HepG2 (cell line): ENCODE results near the gene AGPAT3. TPM values are rescaled to one million over a fixed set of nuclear protein-coding genes. Genes with fewer than 3 reads are reported as not detected.

ENCODE experiments used
- GFI1 ChIP-seq: sonication (generic); formaldehyde crosslinking; IDR thresholded peaks from 2 replicates; pipeline ENCODE4 v1.5.0; 2020; ENCODE audit warnings: missing genetic modification reagents, mild to moderate bottlenecking, borderline replicate concordance
- HCFC1 ChIP-seq: fragments of 150-350 bp; IDR thresholded peaks from 2 replicates; pipeline ENCODE4 v1.6.1; 2014; ENCODE audit warnings: low read depth, low read length
- HMG20A ChIP-seq: IDR thresholded peaks from 2 replicates; pipeline ENCODE4 v1.6.1; 2016; ENCODE audit warnings: borderline replicate concordance
- KLF13 ChIP-seq: sonication (generic); formaldehyde crosslinking; IDR thresholded peaks from 2 replicates; pipeline ENCODE4 v1.4.0; 2020; ENCODE audit warnings: mild to moderate bottlenecking, missing genetic modification reagents
- MED1 ChIP-seq: sonication (generic); formaldehyde crosslinking; IDR thresholded peaks from 2 replicates; pipeline ENCODE4 v1.4.0; 2020; ENCODE audit warnings: missing genetic modification reagents
- MTA1 ChIP-seq: sonication (generic); formaldehyde crosslinking; IDR thresholded peaks from 2 replicates; pipeline ENCODE4 v1.4.0; 2020; ENCODE audit warnings: missing genetic modification reagents, mild to moderate bottlenecking, borderline replicate concordance
- MXI1 ChIP-seq: IDR thresholded peaks from 3 replicates; pipeline ENCODE4 v1.6.1; 2012; ENCODE audit warnings: low read depth, low read length, inconsistent platforms, borderline replicate concordance
- MYNN ChIP-seq: sonication (generic); formaldehyde crosslinking; IDR thresholded peaks from 2 replicates; pipeline ENCODE4 v1.4.0; 2020; ENCODE audit warnings: mild to moderate bottlenecking, low read depth, missing genetic modification reagents
- NFE2L1 ChIP-seq: sonication (generic); formaldehyde crosslinking; IDR thresholded peaks from 2 replicates; pipeline ENCODE4 v1.4.0; 2020; ENCODE audit warnings: missing genetic modification reagents, mild to moderate bottlenecking, borderline replicate concordance
- PHF21A ChIP-seq: sonication (generic); formaldehyde crosslinking; IDR thresholded peaks from 2 replicates; pipeline ENCODE4 v1.5.0; 2020; ENCODE audit warnings: mild to moderate bottlenecking, missing genetic modification reagents
- RBFOX2 ChIP-seq: fragments of 200-400 bp; formaldehyde crosslinking; IDR thresholded peaks from 2 replicates; pipeline ENCODE4 v1.6.1; 2017; ENCODE audit warnings: low read depth, mild to moderate bottlenecking, low read length
- SAP130 ChIP-seq: IDR thresholded peaks from 2 replicates; pipeline ENCODE4 v1.6.1; 2016; ENCODE audit warnings: low read depth
- SKI ChIP-seq: fragments of 450-650 bp; IDR thresholded peaks from one replicate; pipeline ENCODE4 v1.6.1; 2018; ENCODE audit warnings: mild to moderate bottlenecking; ENCODE audit not compliant: partially characterized antibody
- SMARCE1 ChIP-seq: fragments of 450-650 bp; IDR thresholded peaks from 2 replicates; pipeline ENCODE4 v1.6.1; 2017; ENCODE audit warnings: borderline replicate concordance
- TARDBP ChIP-seq: sonication (generic); formaldehyde crosslinking; IDR thresholded peaks from 2 replicates; pipeline ENCODE4 v1.8.0; 2022; ENCODE audit warnings: mild to moderate bottlenecking, missing genetic modification reagents
- ZMAT3 ChIP-seq: sonication (generic); formaldehyde crosslinking; conservative IDR thresholded peaks from 2 replicates; pipeline ENCODE4 v1.7.0; 2021; ENCODE audit warnings: missing genetic modification reagents
- ZNF235 ChIP-seq: sonication (generic); formaldehyde crosslinking; IDR thresholded peaks from 2 replicates; pipeline ENCODE4 v1.8.1; 2023; ENCODE audit warnings: mild to moderate bottlenecking, missing genetic modification reagents, borderline replicate concordance
- ZNF251 ChIP-seq: sonication (generic); formaldehyde crosslinking; IDR thresholded peaks from 2 replicates; pipeline ENCODE4 v1.9.0; 2021; ENCODE audit warnings: mild to moderate bottlenecking, missing genetic modification reagents
- ZNF605 ChIP-seq: sonication (generic); formaldehyde crosslinking; IDR thresholded peaks from 2 replicates; pipeline ENCODE4 v1.8.0; 2022; ENCODE audit warnings: mild to moderate bottlenecking, missing genetic modification reagents
- ZNF678 ChIP-seq: sonication (generic); formaldehyde crosslinking; IDR thresholded peaks from 2 replicates; pipeline ENCODE4 v1.4.0; 2020; ENCODE audit warnings: mild to moderate bottlenecking, missing genetic modification reagents
- ZNF768 ChIP-seq: sonication (generic); formaldehyde crosslinking; IDR thresholded peaks from 2 replicates; pipeline ENCODE4 v1.4.0; 2020; ENCODE audit warnings: missing genetic modification reagents
- ZNF777 ChIP-seq: sonication (generic); formaldehyde crosslinking; IDR thresholded peaks from 2 replicates; pipeline ENCODE4 v1.4.0; 2020; ENCODE audit warnings: missing genetic modification reagents
- polyA plus RNA-seq, 8 experiments: library from polyadenylated mRNA; depleted of rRNA in 3 of 8; stranded (reverse) in 7 of 8; unstranded in 1 of 8; fragments of >200 nt; fragmentation: Illumina TruSeq in 4 of 8; extraction: Trizol in 4 of 8; gene quantifications; 2 replicates each; pipeline versions ENCODE4 v1.2.1 to v1.2.3, GENCODE V29; 2011 to 2016; ENCODE audit warnings: low read depth in 4 of 8, missing spikeins in 1 of 8, mixed read lengths in 1 of 8; ENCODE audit not compliant: insufficient read depth in 1 of 8
- total RNA-seq, 5 experiments: library from RNA; depleted of rRNA; stranded (reverse); fragments of >200 nt; fragmentation: Illumina TruSeq; extraction: Trizol; gene quantifications; 2 replicates each; pipeline ENCODE4 v1.2.3, GENCODE V29; 2016; ENCODE audit warnings: low read depth in 1 of 5
- TF ChIP-seq, protein P1 (sequence below), 2 experiments: sonication (generic) in 1 of 2; formaldehyde crosslinking in 1 of 2; IDR thresholded peaks; 2 replicates each; pipeline versions ENCODE4 v1.4.0 to v1.6.1; 2016 to 2020; ENCODE audit warnings: borderline replicate concordance in 1 of 2, low read depth in 1 of 2, mild to moderate bottlenecking in 1 of 2, missing genetic modification reagents in 1 of 2
- TF ChIP-seq, protein P2 (sequence below): sonication (generic); formaldehyde crosslinking; conservative IDR thresholded peaks from 2 replicates; pipeline ENCODE4 v1.8.1; 2023; ENCODE audit warnings: missing genetic modification reagents

The AGPAT3 gene
- total and polyA plus RNA-seq, 2 of the 13 experiments (the other 11 are each of a cell fraction or from before 2014, with no cell fraction given), result 32.2 to 54.4 TPM

GRCh38 chr21:43864313-43864961, 586 bp upstream of the AGPAT3 start (continued):
- no peak for TF ChIP-seq ZNF251
- no peak for TF ChIP-seq MYNN (CRISPR knock-in tag)
- TF ChIP-seq KLF13 (CRISPR knock-in tag), result no peak
- peak; percentile 29; the same call in 1 of the 2 replicates for TF ChIP-seq GFI1
- TF ChIP-seq MXI1, result no peak; the same call in 2 of the 3 replicates
- TF ChIP-seq TARDBP (CRISPR knock-in tag), result no peak
- TF ChIP-seq ZMAT3 (CRISPR knock-in tag), result no peak
- TF ChIP-seq ZNF777 (CRISPR knock-in tag), result peak; percentile 30; the same call in 1 of the 2 replicates
- TF ChIP-seq PHF21A (CRISPR knock-in tag), result peak; percentile 49; the same call in 1 of the 2 replicates
- no peak for TF ChIP-seq ZNF235 (CRISPR knock-in tag)
- TF ChIP-seq HMG20A (CRISPR knock-in tag), result no peak
- TF ChIP-seq SKI, result no peak
- no peak for TF ChIP-seq SMARCE1
- TF ChIP-seq, protein P1, sequence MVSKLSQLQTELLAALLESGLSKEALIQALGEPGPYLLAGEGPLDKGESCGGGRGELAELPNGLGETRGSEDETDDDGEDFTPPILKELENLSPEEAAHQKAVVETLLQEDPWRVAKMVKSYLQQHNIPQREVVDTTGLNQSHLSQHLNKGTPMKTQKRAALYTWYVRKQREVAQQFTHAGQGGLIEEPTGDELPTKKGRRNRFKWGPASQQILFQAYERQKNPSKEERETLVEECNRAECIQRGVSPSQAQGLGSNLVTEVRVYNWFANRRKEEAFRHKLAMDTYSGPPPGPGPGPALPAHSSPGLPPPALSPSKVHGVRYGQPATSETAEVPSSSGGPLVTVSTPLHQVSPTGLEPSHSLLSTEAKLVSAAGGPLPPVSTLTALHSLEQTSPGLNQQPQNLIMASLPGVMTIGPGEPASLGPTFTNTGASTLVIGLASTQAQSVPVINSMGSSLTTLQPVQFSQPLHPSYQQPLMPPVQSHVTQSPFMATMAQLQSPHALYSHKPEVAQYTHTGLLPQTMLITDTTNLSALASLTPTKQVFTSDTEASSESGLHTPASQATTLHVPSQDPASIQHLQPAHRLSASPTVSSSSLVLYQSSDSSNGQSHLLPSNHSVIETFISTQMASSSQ (IDR thresholded peaks at IDR 0.05; ENCODE audit: low read depth), result no peak
- TF ChIP-seq, protein P1 (CRISPR knock-in tag; IDR thresholded peaks at IDR 0.05; ENCODE audit: borderline replicate concordance), result no peak
- TF ChIP-seq ZNF768 (CRISPR knock-in tag), result peak; percentile 46
- no peak for TF ChIP-seq HCFC1
- peak; percentile 25; the same call in 1 of the 2 replicates for TF ChIP-seq MTA1 (CRISPR knock-in tag)
- no peak for TF ChIP-seq NFE2L1 (CRISPR knock-in tag)
- no peak for TF ChIP-seq ZNF678 (CRISPR knock-in tag)
- peak; percentile 64 for TF ChIP-seq SAP130
- peak; percentile 41; the same call in 1 of the 2 replicates for TF ChIP-seq ZNF605 (CRISPR knock-in tag)
- no peak for TF ChIP-seq MED1 (CRISPR knock-in tag)
- TF ChIP-seq, protein P2, sequence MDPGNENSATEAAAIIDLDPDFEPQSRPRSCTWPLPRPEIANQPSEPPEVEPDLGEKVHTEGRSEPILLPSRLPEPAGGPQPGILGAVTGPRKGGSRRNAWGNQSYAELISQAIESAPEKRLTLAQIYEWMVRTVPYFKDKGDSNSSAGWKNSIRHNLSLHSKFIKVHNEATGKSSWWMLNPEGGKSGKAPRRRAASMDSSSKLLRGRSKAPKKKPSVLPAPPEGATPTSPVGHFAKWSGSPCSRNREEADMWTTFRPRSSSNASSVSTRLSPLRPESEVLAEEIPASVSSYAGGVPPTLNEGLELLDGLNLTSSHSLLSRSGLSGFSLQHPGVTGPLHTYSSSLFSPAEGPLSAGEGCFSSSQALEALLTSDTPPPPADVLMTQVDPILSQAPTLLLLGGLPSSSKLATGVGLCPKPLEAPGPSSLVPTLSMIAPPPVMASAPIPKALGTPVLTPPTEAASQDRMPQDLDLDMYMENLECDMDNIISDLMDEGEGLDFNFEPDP (CRISPR knock-in tag), result no peak
- TF ChIP-seq RBFOX2, result peak; percentile 76
